ENCODE measurements around the gene MUC13.

The MUC13 gene

GRCh38 chr3:124966521-124967445 lies 32.2 kb upstream of the MUC13 start:
- no peak overlapping the region for H2AFZ ChIP-seq (ENCODE audit: low read depth, low read length)
- no peak overlapping the region for H3K4me2 ChIP-seq (ENCODE audit: insufficient read depth, low read length)
- H3K4me3 ChIP-seq (ENCODE audit: low read depth in 1 of 2, low read length in 2 of 2) = no peak overlapping the region

GRCh38 chr3:124965413-124965812 lies 30.9 kb upstream of the MUC13 start:
- Histone ChIP-seq H3K4me3 (ENCODE audit: low read depth in 1 of 2, low read length in 2 of 2) (no peak overlapping the region), H3K4me1 (ENCODE audit: insufficient read depth, low read length) (no peaks in the 10 kb centered on the region), H3K9ac (ENCODE audit: low read depth, low read length) (no peak overlapping the region), H3K36me3 (ENCODE audit: insufficient read depth, low read length) (peaks cover 2% of the 10 kb centered on the region; the same call in 1 of the 2 replicates), H3K27me3 (ENCODE audit: insufficient read depth, low read length, poor library complexity) (no peaks in the 10 kb centered on the region), H3K9me3 (ENCODE audit: insufficient read depth, low read length, severe bottlenecking) (no peaks in the 10 kb centered on the region), H2AFZ (ENCODE audit: low read depth, low read length) (no peak overlapping the region), H4K20me1 (ENCODE audit: insufficient read depth, low read length) (no peaks in the 10 kb centered on the region), H3K79me2 (ENCODE audit: insufficient read depth, low read length) (no peaks in the 10 kb centered on the region), H3K4me2 (ENCODE audit: insufficient read depth, low read length) (no peak overlapping the region), H3K27ac (ENCODE audit: low read length) (no peak overlapping the region)
- TF ChIP-seq EZH2 (IDR thresholded peaks at IDR 0.05; ENCODE audit: borderline replicate concordance, low read depth, low read length, severe bottlenecking) = no peak
- TF ChIP-seq CTCF (IDR thresholded peaks at IDR 0.05; ENCODE audit: borderline replicate concordance, extremely low read depth, low read length, poor library complexity, severe bottlenecking) = no peak
- DNase-seq = no peak
- no peak for ATAC-seq (ENCODE audit: insufficient read depth, low read depth)

More at GRCh38 chr3:124966521-124967445, 32.2 kb upstream of the MUC13 start:
- Histone ChIP-seq H3K27me3 (ENCODE audit: insufficient read depth, low read length, poor library complexity) (no peaks in the 10 kb centered on the region), H3K27ac (ENCODE audit: low read length) (no peak overlapping the region), H3K36me3 (ENCODE audit: insufficient read depth, low read length) (peaks cover 4% of the 10 kb centered on the region; the same call in 1 of the 2 replicates), H3K9ac (ENCODE audit: low read depth, low read length) (no peak overlapping the region), H3K4me1 (ENCODE audit: insufficient read depth, low read length) (no peaks in the 10 kb centered on the region), H3K9me3 (ENCODE audit: insufficient read depth, low read length, severe bottlenecking) (no peaks in the 10 kb centered on the region), H4K20me1 (ENCODE audit: insufficient read depth, low read length) (no peaks in the 10 kb centered on the region), H3K79me2 (ENCODE audit: insufficient read depth, low read length) (no peaks in the 10 kb centered on the region)
- ATAC-seq (ENCODE audit: insufficient read depth, low read depth) (no peak), DNase-seq (no peak)
- no peak for TF ChIP-seq CTCF (IDR thresholded peaks at IDR 0.05; ENCODE audit: borderline replicate concordance, extremely low read depth, low read length, poor library complexity, severe bottlenecking)
- no peak for TF ChIP-seq EZH2 (IDR thresholded peaks at IDR 0.05; ENCODE audit: borderline replicate concordance, low read depth, low read length, severe bottlenecking)

- no peak overlapping the region for H2AFZ ChIP-seq (ENCODE audit: low read depth, low read length)
- no peak for DNase-seq
- no peaks in the 10 kb centered on the region for H3K79me2 ChIP-seq (ENCODE audit: insufficient read depth, low read length)
- H3K4me3 ChIP-seq (ENCODE audit: low read depth in 1 of 2, low read length in 2 of 2) = no peak overlapping the region
- H3K4me2 ChIP-seq (ENCODE audit: insufficient read depth, low read length) = no peak overlapping the region
- no peaks in the 10 kb centered on the region for H3K36me3 ChIP-seq (ENCODE audit: insufficient read depth, low read length)
- no peaks in the 10 kb centered on the region for H3K4me1 ChIP-seq (ENCODE audit: insufficient read depth, low read length)
- H3K9ac ChIP-seq (ENCODE audit: low read depth, low read length) = no peak overlapping the region
- no peak for ATAC-seq (ENCODE audit: insufficient read depth, low read depth)
- H3K27me3 ChIP-seq (ENCODE audit: insufficient read depth, low read length, poor library complexity) = no peaks in the 10 kb centered on the region
- no peak overlapping the region for H3K27ac ChIP-seq (ENCODE audit: low read length)
- no peaks in the 10 kb centered on the region for H3K9me3 ChIP-seq (ENCODE audit: insufficient read depth, low read length, severe bottlenecking)
- TF ChIP-seq EZH2 (IDR thresholded peaks at IDR 0.05; ENCODE audit: borderline replicate concordance, low read depth, low read length, severe bottlenecking) (no peak), CTCF (IDR thresholded peaks at IDR 0.05; ENCODE audit: borderline replicate concordance, extremely low read depth, low read length, poor library complexity, severe bottlenecking) (no peak)
- no peaks in the 10 kb centered on the region for H4K20me1 ChIP-seq (ENCODE audit: insufficient read depth, low read length)
These were observed 29.8 kb upstream of the MUC13 start for GRCh38 chr3:124964387-124964786.
